Measurements from ENCODE around the gene NT5DC1. TPM values are rescaled to one million over a fixed set of nuclear protein-coding genes. Genes with fewer than 3 reads are reported as not detected.

NT5DC1 gene
- total RNA-seq, 2 donors from 2014 or later = 5.6 to 10.9 TPM

DNA sequence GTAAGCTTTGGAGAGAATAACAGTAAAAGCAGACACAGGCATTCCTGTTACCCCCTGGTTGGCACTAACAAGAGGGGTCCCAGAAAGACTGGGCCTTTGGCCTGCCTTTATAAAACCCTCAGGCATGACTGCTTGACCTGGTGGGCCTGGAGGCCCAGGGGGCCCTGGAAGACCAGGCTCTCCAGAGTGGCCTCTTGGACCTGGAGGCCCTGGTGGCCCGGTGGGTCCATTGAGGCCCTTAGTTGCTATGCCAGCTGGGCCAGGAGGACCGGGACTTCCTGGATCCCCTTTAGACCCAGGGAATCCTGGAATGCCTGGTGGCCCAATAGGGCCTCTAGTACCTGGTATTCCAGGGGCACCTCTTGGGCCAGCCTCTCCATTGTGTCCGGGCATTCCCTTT is 19.8 kb downstream of the NT5DC1 start:
- TF ChIP-seq, protein P1, sequence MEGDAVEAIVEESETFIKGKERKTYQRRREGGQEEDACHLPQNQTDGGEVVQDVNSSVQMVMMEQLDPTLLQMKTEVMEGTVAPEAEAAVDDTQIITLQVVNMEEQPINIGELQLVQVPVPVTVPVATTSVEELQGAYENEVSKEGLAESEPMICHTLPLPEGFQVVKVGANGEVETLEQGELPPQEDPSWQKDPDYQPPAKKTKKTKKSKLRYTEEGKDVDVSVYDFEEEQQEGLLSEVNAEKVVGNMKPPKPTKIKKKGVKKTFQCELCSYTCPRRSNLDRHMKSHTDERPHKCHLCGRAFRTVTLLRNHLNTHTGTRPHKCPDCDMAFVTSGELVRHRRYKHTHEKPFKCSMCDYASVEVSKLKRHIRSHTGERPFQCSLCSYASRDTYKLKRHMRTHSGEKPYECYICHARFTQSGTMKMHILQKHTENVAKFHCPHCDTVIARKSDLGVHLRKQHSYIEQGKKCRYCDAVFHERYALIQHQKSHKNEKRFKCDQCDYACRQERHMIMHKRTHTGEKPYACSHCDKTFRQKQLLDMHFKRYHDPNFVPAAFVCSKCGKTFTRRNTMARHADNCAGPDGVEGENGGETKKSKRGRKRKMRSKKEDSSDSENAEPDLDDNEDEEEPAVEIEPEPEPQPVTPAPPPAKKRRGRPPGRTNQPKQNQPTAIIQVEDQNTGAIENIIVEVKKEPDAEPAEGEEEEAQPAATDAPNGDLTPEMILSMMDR (IDR thresholded peaks at IDR 0.05) = no peak
- no peak for TF ChIP-seq POLR2A (IDR thresholded peaks at IDR 0.05)
- Histone ChIP-seq H3K27me3 (no peaks in the 10 kb centered on the region), H3K27ac (no peak overlapping the region), H3K4me3 (no peak overlapping the region), H3K36me3 (replicated peaks in 1 of 2; ENCODE audit: insufficient read depth in 1 of 2, low read depth in 2 of 2) (peaks cover 0 to 4% of the 10 kb centered on the region in 2 donors), H3K9me3 (no peaks in the 10 kb centered on the region), H3K4me1 (no peaks in the 10 kb centered on the region)
- ATAC-seq = no peak
- 93 to 100% methylated on average over 3 of the region's 3 CpGs for WGBS, 2 donors
- DNase-seq = no peak
- intact Hi-C loops (cut with DNase I) = no loop called here

DNA sequence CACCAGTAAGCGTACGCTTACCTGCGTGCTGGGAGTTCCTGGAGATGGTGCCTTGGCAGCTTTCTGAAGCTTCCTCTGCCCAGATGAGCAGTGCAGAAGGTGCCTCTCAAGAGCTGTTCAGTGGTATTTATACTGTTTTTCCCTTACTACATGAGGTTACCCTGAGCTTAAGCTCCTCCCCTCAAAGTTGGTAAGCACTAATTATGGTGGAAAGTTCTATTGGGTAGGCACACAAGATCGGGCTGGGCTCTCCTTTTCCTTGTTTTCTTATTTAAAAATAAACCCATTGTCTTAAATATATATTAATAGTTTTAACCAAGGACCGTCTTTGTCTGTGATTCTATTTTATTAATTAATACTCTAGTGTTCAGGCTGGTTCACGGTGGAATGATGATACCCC is 25.4 kb downstream of the NT5DC1 start, which contains the start of gene COL10A1:
Gene COL10A1 (minus strand): TSS at position 101 of the 400 bp plus-strand sequence. CDS start 640 bp downstream, outside the sequence.
- ATAC-seq = no peak
- Histone ChIP-seq H3K4me3 (no peak within 1 kb of the TSS), H3K27me3 (no peaks in the 10 kb centered on the region), H3K36me3 (replicated peaks in 1 of 2; ENCODE audit: insufficient read depth in 1 of 2, low read depth in 2 of 2) (no peaks in the 10 kb centered on the region), H3K9me3 (no peaks in the 10 kb centered on the region), H3K4me1 (no peaks in the 10 kb centered on the region), H3K27ac (no peak within 1 kb of the TSS)
- 92 to 96% methylated on average over 6 of the region's 6 CpGs for WGBS, 2 donors
- no peak for TF ChIP-seq POLR2A (IDR thresholded peaks at IDR 0.05)
- TF ChIP-seq, protein P1 (IDR thresholded peaks at IDR 0.05) = no peak
- intact Hi-C loops (cut with DNase I) = no loop called here
- no peak for DNase-seq

DNA sequence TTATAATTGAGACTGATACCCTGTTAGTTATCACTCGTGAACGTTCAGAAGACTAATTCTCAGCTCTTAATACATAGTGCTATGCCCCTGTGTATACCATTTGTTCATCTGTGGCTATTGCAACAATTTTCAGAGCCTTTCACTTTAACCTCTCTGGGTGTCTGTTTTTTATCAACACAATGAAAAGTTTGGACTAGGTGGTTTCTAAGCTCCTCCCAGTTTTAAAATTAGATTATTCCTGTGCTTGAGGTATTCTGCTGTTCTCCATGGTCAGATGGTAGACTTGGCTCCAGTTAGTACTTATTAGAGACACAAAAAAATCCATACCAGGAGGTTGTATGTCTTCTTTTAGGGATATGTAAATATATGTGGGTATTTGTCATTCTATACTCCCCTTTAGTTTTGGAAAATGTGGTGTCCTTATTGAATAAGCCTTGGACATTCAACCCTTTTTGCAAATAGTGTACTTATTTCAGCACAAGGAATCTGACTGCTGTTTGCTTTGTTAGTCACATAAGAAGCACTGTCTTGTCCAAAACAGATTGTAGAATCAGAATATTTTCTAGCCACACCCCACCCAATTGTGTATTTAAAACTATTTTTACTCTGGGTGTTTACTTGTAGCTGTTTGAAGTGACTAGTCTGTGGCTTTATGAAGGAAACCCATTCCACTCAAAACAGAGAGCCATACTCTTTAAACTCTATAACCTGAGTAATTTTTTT is 27.3 kb downstream of the NT5DC1 start:
- H3K4me1 ChIP-seq = no peaks in the 10 kb centered on the region
- intact Hi-C loops (cut with DNase I) = no loop called here
- TF ChIP-seq, protein P1 (IDR thresholded peaks at IDR 0.05) = no peak
- TF ChIP-seq POLR2A (IDR thresholded peaks at IDR 0.05) = no peak
- 69 to 73% methylated on average over 2 of the region's 2 CpGs for WGBS, 2 donors
- H3K4me3 ChIP-seq = no peak overlapping the region
- H3K36me3 ChIP-seq (replicated peaks in 1 of 2; ENCODE audit: insufficient read depth in 1 of 2, low read depth in 2 of 2) = no peaks in the 10 kb centered on the region
- H3K27ac ChIP-seq = no peak overlapping the region
- ATAC-seq (no peak), DNase-seq (no peak)
- H3K9me3 ChIP-seq = no peaks in the 10 kb centered on the region
- H3K27me3 ChIP-seq = no peaks in the 10 kb centered on the region

DNA sequence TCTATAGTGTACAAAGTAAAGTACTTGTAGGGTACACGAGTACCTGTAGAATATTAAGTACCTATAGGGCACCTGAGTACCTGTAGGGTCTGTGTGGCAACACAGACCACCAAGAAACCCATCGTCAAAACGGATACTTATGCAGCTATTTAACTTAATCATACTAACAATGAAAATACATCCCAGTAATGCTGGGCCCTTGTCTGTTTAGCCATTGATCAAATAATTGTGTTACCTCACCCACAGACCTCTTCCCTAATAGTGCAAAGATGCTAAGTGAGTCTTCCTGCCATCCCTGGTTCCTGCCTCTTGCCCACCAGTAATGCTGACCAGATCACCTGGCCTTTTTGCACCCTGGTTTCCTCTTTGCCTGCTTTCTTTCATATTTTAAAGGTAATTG is 32.8 kb downstream of the NT5DC1 start:
- TF ChIP-seq, protein P1 (IDR thresholded peaks at IDR 0.05) = no peak
- no peak for TF ChIP-seq POLR2A (IDR thresholded peaks at IDR 0.05)
- DNase-seq (no peak), ATAC-seq (no peak)
- no peaks in the 10 kb centered on the region for H3K4me1 ChIP-seq
- H3K9me3 ChIP-seq = no peaks in the 10 kb centered on the region
- H3K4me3 ChIP-seq = no peak overlapping the region
- H3K27me3 ChIP-seq = no peaks in the 10 kb centered on the region
- no peaks in the 10 kb centered on the region for H3K36me3 ChIP-seq (replicated peaks in 1 of 2; ENCODE audit: insufficient read depth in 1 of 2, low read depth in 2 of 2)
- WGBS, 2 donors = 76 to 92% methylated on average over 3 of the region's 3 CpGs
- no peak overlapping the region for H3K27ac ChIP-seq
- intact Hi-C loops (cut with DNase I) = no loop called here

DNA sequence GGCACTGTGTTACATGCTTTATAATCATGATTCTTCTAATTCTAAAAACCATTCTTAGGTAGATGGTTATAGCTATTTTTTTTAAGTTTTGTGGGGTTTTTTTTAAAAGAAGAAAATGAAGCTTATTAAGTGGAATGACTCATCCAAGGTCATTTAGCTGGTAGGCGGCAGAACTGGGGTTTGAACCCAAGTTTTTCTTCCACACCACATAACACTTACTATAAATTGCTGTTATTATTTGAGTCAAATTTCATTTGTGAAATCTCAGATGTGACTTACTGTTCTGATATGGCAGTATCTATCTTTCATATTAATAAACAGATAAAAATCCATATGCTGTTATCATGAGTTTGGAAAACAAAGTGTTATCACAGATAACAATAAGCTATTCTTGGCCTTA is 35.7 kb downstream of the NT5DC1 start:
- Histone ChIP-seq H3K4me3 (no peak overlapping the region), H3K27me3 (no peaks in the 10 kb centered on the region), H3K27ac (no peak overlapping the region), H3K4me1 (no peaks in the 10 kb centered on the region), H3K36me3 (replicated peaks in 1 of 2; ENCODE audit: insufficient read depth in 1 of 2, low read depth in 2 of 2) (no peaks in the 10 kb centered on the region), H3K9me3 (no peaks in the 10 kb centered on the region)
- DNase-seq = no peak
- WGBS, 2 donors = 80 to 93% methylated on average over 1 of the region's 1 CpG
- ATAC-seq = no peak
- intact Hi-C loops (cut with DNase I) = no loop called here
- TF ChIP-seq, protein P1 (IDR thresholded peaks at IDR 0.05) = no peak
- TF ChIP-seq POLR2A (IDR thresholded peaks at IDR 0.05) = no peak

Measured in body of pancreas (tissue), 4 donors.